Epithelial cell of proximal tubule (primary cell): Measurements from ENCODE around the gene PLAGL2. TPM values are rescaled to one million over a fixed set of nuclear protein-coding genes. Genes with fewer than 3 reads are reported as not detected.

Source experiments
- DNase-seq: peaks from one replicate; pipeline ENCODE4 v3.0.0-alpha.2; 2011; ENCODE audit warnings: low read depth
- H3K4me3 ChIP-seq: 2 replicates; pipeline ENCODE4 v1.5.1; 2011; ENCODE audit warnings: low read depth, mild to moderate bottlenecking, low read length
- CTCF ChIP-seq: conservative IDR thresholded peaks from 2 replicates; pipeline ENCODE4 v1.5.1; 2012; ENCODE audit warnings: low read depth, mild to moderate bottlenecking, low read length
- total RNA-seq: library from RNA; depleted of rRNA; stranded (reverse); fragments of >200 nt; gene quantifications from 2 replicates; pipeline ENCODE4 v1.2.3, GENCODE V29; 2015

Gene PLAGL2
- total RNA-seq, 1 donor from 2014 or later = 7.8 TPM

GRCh38 chr20:32144898-32145662 is 62.5 kb downstream of the PLAGL2 start:
- no peak overlapping the region for H3K4me3 ChIP-seq
- no peak for TF ChIP-seq CTCF
- DNase-seq = no peak

DNA sequence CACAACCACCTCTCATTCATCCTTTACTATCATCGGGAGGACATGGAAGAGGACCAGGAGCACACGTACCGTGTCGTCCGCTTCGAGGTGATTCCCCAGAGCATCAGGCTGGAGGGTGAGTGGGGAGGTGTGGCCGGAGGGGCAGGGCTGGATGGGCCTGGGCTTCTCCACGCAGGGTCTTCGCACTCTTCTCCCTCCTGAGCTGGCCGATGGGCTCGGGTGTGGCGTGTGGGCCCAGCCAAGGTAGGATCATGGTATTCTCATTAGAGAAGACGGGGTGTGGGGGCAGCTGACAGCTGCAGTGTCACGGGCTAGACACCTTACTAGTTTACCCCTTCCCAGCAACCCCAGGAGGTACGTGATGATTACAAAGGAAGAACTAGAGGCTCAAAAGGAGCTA is 64.6 kb downstream of the PLAGL2 start:
- no peak for DNase-seq
- no peak overlapping the region for H3K4me3 ChIP-seq
- no peak for TF ChIP-seq CTCF

Other genes starting within 250 kb of the PLAGL2 start
- gene XKR7, start 239.6 kb downstream of the PLAGL2 start, total RNA-seq = under 0.01 and 0.17 TPM in 2 replicates
- not detected in 2 replicates for gene CCM2L, start 197.3 kb downstream of the PLAGL2 start, total RNA-seq
- not detected in 2 replicates for gene HCK, start 155.5 kb downstream of the PLAGL2 start, total RNA-seq
- gene TM9SF4, start 98.0 kb downstream of the PLAGL2 start, total RNA-seq = 25.7 and 29.4 TPM in 2 replicates
- 23.8 and 45.9 TPM in 2 replicates for gene POFUT1, start 137 bp upstream of the PLAGL2 start, total RNA-seq
- 19.0 and 22.8 TPM in 2 replicates for gene KIF3B, start 69.9 kb upstream of the PLAGL2 start, total RNA-seq
- 20.7 and 34.2 TPM in 2 replicates for gene ASXL1, start 150.6 kb upstream of the PLAGL2 start, total RNA-seq